Skeletal muscle tissue (tissue), 4 donors: Measurements from ENCODE around the gene SMIM10L2A. TPM values are rescaled to one million over a fixed set of nuclear protein-coding genes. Genes with fewer than 3 reads are reported as not detected.
A peak's percentile ranks its signal among the peaks of the same experiment; 100 is the strongest.

ENCODE experiments used
- H3K27ac ChIP-seq: one replicate; pipeline ENCODE4 v1.7.0; 2013; ENCODE audit warnings: mild to moderate bottlenecking, low read depth, low read length, inconsistent platforms
- H3K27me3 ChIP-seq, 3 donors: one replicate each; pipeline ENCODE4 v1.7.0; 2013; ENCODE audit warnings: low read length in 3 of 3; ENCODE audit not compliant: control insufficient read depth in 3 of 3, insufficient read depth in 3 of 3
- H3K36me3 ChIP-seq, 3 donors: one replicate each; pipeline ENCODE4 v1.7.0; 2013; ENCODE audit warnings: low read length in 3 of 3; ENCODE audit not compliant: control insufficient read depth in 3 of 3, insufficient read depth in 3 of 3
- H3K4me1 ChIP-seq, 3 donors: one replicate each; pipeline ENCODE4 v1.7.0; 2013; ENCODE audit warnings: low read length in 3 of 3, mild to moderate bottlenecking in 3 of 3; ENCODE audit not compliant: control insufficient read depth in 3 of 3, insufficient read depth in 3 of 3
- H3K4me3 ChIP-seq, 3 donors: one replicate each; pipeline ENCODE4 v1.7.0; 2013; ENCODE audit warnings: low read length in 3 of 3
- H3K9ac ChIP-seq, 3 donors: one replicate each; pipeline ENCODE4 v1.7.0; 2013; ENCODE audit warnings: low read length in 3 of 3, mild to moderate bottlenecking in 3 of 3, moderate library complexity in 2 of 3, low read depth in 1 of 3
- H3K9me3 ChIP-seq, 3 donors: one replicate each; pipeline ENCODE4 v1.7.0; 2013; ENCODE audit warnings: low read length in 3 of 3; ENCODE audit not compliant: control insufficient read depth in 3 of 3
- total RNA-seq: library from RNA; depleted of rRNA; stranded (reverse); fragments of >200 nt; gene quantifications from one replicate; pipeline ENCODE4 v1.2.3, GENCODE V29; 2014
- donor health status: Osteomylitis.

SMIM10L2A gene
- total RNA-seq: 1.6 TPM

- Histone ChIP-seq H3K4me3 (peak within 1 kb of the TSS; percentile 56 to 66 (median 57)), H3K27ac (no peak within 1 kb of the TSS), H3K9ac (peak within 1 kb of the TSS in 1 of 3 donors; percentile 16)
Measured at GRCh38 chrX:135421932-135422809, at the start of gene SMIM10L2A. SMIM10L2A (plus strand) TSS chrX:135421944; CDS start chrX:135422132, 188 bp downstream.

DNA sequence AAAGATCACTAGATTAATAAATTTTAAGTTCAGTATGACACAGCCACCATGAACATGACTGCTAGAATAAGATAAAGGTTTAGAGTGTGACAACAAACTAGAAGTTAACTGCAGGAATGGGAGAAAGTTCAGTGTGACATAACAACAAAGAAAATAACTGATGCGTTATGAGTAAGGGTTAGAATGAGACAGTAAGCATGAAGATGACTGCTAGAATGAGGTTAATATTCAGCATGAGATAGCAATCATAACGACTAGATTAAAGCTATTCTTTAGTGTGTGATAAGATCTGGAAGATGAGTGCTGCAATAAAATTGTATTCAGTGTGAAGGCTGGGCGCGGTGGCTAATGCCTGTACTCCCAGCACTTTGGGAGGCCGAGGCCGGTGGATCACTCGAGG lies 48.4 kb upstream of the SMIM10L2A start:
- Histone ChIP-seq H3K27me3 (no peaks in the 10 kb centered on the region), H3K9me3 (no peaks in the 10 kb centered on the region), H3K4me3 (no peak overlapping the region), H3K4me1 (no peaks in the 10 kb centered on the region), H3K9ac (no peak overlapping the region), H3K27ac (no peak overlapping the region), H3K36me3 (no peaks in the 10 kb centered on the region)

More at GRCh38 chrX:135421932-135422809, at the start of gene SMIM10L2A:
- Histone ChIP-seq H3K4me1 (no peaks in the 10 kb centered on the region), H3K9me3 (peaks cover 0 to 3% (median 0%) of the 10 kb centered on the region in 3 donors), H3K27me3 (peaks cover 0 to 11% (median 0%) of the 10 kb centered on the region in 3 donors), H3K36me3 (no peaks in the 10 kb centered on the region)

DNA sequence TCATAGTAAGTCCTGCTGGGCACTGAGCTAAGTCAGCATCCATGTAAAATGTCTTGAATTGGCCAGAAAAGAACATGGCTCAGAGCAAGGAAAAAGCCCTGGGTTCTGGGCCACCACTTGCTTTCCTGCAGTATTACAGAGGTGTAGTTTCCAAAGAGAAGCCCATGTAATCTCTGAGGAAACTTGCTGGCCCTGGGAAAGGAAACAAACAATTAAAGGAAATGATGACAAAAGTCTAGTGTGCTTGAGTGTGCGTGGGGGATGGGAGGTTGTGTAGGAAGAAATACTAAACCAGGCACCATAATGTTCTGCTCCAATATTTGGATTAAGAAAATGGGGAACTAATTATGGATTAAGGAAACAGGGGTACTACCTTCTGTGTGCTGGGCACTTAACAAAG lies 39.5 kb upstream of the SMIM10L2A start:
- no peak overlapping the region for H3K9ac ChIP-seq
- no peak overlapping the region for H3K27ac ChIP-seq
- H3K36me3 ChIP-seq: no peaks in the 10 kb centered on the region
- no peak overlapping the region for H3K4me3 ChIP-seq
- no peaks in the 10 kb centered on the region for H3K9me3 ChIP-seq
- no peaks in the 10 kb centered on the region for H3K4me1 ChIP-seq
- H3K27me3 ChIP-seq: no peaks in the 10 kb centered on the region

GRCh38 chrX:135383249-135383648 lies 38.5 kb upstream of the SMIM10L2A start:
- Histone ChIP-seq H3K36me3 (no peaks in the 10 kb centered on the region), H3K9me3 (no peaks in the 10 kb centered on the region), H3K27me3 (no peaks in the 10 kb centered on the region), H3K9ac (no peak overlapping the region), H3K4me1 (no peaks in the 10 kb centered on the region), H3K27ac (no peak overlapping the region), H3K4me3 (no peak overlapping the region)

DNA sequence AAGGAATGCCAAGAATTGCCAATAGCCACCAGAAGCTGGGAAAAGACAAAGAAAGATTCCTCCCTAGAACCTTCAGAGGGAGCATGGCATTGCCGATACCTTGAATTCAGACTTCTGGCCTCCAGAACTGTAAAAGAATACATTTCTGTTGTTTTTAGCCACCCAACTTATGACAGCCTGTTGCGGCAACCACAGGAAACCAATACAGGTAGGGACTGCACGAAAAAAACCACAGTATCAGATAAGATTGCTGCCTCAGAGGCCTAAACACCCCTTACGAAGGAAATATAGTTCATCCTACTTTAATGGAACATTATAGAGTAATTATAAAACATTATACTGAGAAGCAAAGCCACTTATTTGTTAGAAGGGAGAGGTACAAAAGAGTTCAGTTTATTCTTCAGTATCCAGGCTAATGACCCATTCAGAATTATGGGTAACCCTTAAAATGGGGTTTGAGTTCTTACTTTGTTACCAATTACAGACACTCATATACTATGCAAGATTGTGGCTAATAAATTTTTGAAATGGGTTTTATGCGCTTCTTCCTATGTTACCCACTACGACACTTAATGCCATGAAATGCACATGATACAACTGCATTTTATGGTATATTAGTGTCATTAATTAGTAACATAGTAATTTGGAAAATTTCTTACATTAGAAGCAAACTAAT lies 37.4 kb upstream of the SMIM10L2A start:
- no peaks in the 10 kb centered on the region for H3K4me1 ChIP-seq
- H3K36me3 ChIP-seq: no peaks in the 10 kb centered on the region
- H3K9ac ChIP-seq: no peak overlapping the region
- no peaks in the 10 kb centered on the region for H3K27me3 ChIP-seq
- no peak overlapping the region for H3K4me3 ChIP-seq
- no peak overlapping the region for H3K27ac ChIP-seq
- H3K9me3 ChIP-seq: no peaks in the 10 kb centered on the region

DNA sequence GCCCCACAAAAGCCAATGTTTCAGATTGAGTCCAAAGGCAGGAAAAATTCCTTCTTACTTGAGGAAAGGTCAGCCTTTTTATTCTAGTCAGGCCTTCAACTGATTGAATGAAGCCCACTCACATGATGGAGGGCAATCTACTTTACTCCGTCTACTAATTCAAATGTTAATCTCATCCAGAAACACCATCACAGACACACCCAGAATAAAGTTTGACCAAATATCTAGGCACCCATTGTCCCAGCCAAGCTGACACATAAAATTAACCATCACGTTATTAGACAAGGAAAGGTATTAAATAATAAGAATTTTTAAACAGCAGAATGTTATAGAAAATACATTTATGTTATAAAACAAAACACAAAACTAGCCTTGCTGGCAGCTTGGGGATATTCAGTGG lies 32.9 kb upstream of the SMIM10L2A start:
- no peaks in the 10 kb centered on the region for H3K4me1 ChIP-seq
- no peak overlapping the region for H3K27ac ChIP-seq
- H3K9me3 ChIP-seq: no peaks in the 10 kb centered on the region
- H3K4me3 ChIP-seq: no peak overlapping the region
- no peaks in the 10 kb centered on the region for H3K36me3 ChIP-seq
- no peak overlapping the region for H3K9ac ChIP-seq
- no peaks in the 10 kb centered on the region for H3K27me3 ChIP-seq

DNA sequence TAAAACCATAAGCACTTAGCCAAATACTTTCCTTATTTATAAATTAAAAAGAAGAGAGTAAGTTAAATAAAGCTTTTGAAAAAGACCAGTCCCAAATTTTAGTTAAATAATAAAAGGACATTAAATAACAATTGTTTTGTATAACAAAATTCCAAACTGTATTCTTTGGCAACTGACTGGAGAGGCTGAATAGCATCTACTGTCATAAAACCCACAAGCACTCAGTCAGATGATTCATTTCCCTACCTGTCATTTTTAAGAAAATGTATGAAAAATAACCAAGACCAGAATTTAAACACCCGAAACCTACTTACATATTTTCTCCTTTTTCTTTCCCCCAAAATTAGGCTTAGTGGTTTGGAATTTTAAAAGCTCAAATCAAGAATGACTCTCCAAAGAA lies 32.5 kb upstream of the SMIM10L2A start:
- Histone ChIP-seq H3K36me3 (no peaks in the 10 kb centered on the region), H3K4me3 (no peak overlapping the region), H3K9ac (no peak overlapping the region), H3K4me1 (no peaks in the 10 kb centered on the region), H3K9me3 (no peaks in the 10 kb centered on the region), H3K27me3 (no peaks in the 10 kb centered on the region), H3K27ac (no peak overlapping the region)

DNA sequence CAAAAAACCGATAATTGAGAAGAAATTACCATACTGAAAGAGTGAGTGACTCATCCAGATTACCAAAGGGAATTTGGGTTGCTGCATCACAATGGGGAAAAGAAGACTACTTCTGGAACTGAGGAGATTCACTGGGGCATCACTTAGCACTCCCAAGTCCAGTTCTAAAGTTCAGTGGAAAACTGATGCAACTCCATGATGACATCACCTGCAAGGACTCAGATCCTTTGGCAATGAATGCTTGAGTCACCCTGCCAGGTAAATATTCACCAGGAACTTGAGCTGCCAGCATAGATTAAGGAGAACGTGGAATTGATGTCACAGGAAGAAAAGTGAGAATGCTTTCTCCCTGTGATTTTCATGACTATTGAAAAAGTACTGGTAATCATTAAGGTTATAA lies 32.0 kb upstream of the SMIM10L2A start:
- Histone ChIP-seq H3K27me3 (no peaks in the 10 kb centered on the region), H3K9ac (no peak overlapping the region), H3K9me3 (no peaks in the 10 kb centered on the region), H3K4me3 (no peak overlapping the region), H3K36me3 (no peaks in the 10 kb centered on the region), H3K4me1 (no peaks in the 10 kb centered on the region), H3K27ac (no peak overlapping the region)

DNA sequence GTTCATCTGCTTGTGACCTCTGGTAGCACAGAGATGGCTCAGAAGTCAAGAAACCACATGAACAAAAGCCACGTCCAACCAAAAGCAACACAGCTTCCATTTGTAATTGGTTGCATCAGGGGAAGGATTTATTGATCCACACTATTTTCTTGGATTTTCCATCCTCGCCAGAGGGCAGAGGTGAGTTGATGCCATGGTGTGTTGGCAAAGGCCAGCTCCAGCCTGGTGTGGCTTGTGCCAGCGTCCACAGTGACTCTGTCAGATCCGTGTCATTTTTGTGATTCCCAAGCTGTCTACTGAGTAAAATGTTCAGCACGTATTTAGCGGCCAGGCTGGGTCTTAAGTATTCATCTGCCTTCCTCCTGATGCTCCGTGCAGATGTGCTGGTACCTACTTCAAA lies 30.0 kb upstream of the SMIM10L2A start:
- Histone ChIP-seq H3K9ac (no peak overlapping the region), H3K4me3 (no peak overlapping the region), H3K27me3 (no peaks in the 10 kb centered on the region), H3K4me1 (no peaks in the 10 kb centered on the region), H3K27ac (no peak overlapping the region), H3K9me3 (no peaks in the 10 kb centered on the region), H3K36me3 (no peaks in the 10 kb centered on the region)

DNA sequence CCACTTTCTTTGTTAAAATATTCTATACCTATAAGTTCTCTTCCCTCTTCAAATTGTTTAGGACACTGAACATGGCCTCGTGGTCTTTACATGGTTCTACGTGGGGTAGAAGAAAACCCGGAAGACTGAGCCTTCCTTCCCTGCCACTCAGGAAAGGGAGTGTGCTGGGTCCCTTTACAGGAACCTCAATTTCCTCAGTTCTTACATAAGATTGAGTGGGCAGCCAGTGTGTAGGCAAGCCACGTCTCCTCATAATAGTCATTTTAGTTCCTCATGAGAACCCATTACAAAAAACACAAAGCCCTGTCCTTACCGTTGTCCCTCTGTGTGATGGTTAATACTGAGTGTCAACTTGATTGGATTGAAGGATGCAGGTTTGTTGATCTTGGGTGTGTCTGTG lies 28.7 kb upstream of the SMIM10L2A start:
- H3K36me3 ChIP-seq: no peaks in the 10 kb centered on the region

More for the DNA sequence above, 28.7 kb upstream of the SMIM10L2A start:
- Histone ChIP-seq H3K4me1 (no peaks in the 10 kb centered on the region), H3K27ac (no peak overlapping the region), H3K9ac (no peak overlapping the region), H3K4me3 (no peak overlapping the region), H3K9me3 (no peaks in the 10 kb centered on the region), H3K27me3 (no peaks in the 10 kb centered on the region)
